ENCODE measurements around the gene VPREB3. TPM values are rescaled to one million over a fixed set of nuclear protein-coding genes. Genes with fewer than 3 reads are reported as not detected.

VPREB3 gene
- total RNA-seq, 1 donor from 2014 or later, result not detected

DNA sequence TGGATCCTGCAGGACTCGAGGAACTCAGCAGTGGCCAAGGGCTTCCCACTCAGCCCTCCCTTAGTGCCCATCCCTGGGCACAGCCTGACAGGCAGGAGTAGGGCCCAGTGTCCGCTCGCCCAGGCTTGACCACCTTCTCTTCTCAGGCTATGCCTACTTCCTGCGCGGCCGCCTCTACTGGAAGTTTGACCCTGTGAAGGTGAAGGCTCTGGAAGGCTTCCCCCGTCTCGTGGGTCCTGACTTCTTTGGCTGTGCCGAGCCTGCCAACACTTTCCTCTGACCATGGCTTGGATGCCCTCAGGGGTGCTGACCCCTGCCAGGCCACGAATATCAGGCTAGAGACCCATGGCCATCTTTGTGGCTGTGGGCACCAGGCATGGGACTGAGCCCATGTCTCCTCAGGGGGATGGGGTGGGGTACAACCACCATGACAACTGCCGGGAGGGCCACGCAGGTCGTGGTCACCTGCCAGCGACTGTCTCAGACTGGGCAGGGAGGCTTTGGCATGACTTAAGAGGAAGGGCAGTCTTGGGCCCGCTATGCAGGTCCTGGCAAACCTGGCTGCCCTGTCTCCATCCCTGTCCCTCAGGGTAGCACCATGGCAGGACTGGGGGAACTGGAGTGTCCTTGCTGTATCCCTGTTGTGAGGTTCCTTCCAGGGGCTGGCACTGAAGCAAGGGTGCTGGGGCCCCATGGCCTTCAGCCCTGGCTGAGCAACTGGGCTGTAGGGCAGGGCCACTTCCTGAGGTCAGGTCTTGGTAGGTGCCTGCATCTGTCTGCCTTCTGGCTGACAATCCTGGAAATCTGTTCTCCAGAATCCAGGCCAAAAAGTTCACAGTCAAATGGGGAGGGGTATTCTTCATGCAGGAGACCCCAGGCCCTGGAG, 29.3 kb upstream of the VPREB3 start:
- DNase-seq (ENCODE audit: low spot score) (no peak), ATAC-seq (no peak)
- intact Hi-C loops (cut with DNase I), result no loop called here

DNA sequence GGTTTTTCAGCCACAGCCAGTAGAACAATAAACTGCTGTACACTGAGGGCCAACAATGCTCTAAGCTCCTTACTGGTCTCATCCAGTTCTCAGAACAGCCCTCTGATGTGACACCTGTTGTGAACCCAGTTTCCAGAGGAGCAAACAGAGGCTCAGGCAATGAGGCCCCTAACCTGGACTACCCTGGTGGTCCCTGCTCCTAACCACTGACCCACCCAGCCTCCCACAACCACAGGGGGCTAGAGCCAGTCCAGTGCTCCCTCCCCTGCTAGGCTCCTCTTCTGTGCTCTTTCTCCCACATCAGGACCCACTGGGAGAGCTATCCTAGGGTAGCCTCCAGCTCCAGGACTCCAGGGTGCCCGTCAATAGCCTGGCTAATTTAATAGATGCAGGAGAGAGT, 28.5 kb upstream of the VPREB3 start:
- DNase-seq (ENCODE audit: low spot score) (no peak), ATAC-seq (no peak)
- intact Hi-C loops (cut with DNase I), result no loop called here

DNA sequence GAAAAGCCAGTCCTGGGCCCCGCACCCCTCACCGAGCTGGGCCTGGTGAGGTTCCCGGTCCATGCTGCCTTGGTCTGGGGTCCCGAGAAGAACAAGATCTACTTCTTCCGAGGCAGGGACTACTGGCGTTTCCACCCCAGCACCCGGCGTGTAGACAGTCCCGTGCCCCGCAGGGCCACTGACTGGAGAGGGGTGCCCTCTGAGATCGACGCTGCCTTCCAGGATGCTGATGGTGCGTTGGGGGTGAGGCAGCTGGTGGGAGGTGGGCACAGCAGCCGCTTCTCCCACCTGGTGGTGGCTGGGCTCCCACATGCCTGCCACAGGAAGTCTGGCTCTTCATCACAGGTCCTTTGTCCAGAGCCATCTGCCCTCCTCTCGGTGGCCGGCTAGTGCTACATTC, 28.0 kb upstream of the VPREB3 start:
- intact Hi-C loops (cut with DNase I), result no loop called here
- DNase-seq (ENCODE audit: low spot score) (no peak), ATAC-seq (no peak)

DNA sequence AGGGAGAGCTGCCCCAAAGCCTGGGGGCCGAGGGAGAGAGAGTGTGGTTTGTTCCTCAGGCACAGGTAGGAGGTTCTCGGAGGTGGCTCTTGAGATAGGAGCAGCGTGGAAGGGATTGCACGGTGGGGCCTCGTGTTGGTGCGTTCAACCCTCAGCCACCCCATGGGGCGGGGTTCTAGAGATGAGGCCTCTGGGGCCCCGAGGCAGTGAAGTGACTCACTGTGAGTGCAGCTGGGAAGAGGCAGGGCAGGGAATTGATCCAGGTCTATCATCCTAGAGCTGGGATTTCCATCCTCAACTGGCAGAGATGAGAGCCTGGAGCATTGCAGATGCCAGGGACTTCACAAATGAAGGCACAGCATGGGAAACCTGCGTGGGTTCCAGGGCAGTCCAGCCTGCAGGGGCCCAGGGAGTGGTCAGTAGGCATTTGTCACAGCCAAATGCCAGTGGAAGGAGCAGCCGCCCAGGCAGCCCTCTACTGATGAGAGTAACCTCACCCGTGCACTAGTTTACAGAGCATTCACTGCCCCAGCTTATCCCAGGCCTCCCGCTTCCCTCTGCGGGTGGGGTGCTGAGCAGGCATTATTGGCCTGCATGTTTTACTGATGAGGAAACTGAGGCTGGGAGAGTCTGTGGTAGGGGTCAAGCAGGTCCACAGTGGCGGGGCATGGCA, 27.4 kb upstream of the VPREB3 start:
- ATAC-seq, result peak; percentile 16
- DNase-seq (ENCODE audit: low spot score), result no peak
- intact Hi-C loops (cut with DNase I), result no loop called here

DNA sequence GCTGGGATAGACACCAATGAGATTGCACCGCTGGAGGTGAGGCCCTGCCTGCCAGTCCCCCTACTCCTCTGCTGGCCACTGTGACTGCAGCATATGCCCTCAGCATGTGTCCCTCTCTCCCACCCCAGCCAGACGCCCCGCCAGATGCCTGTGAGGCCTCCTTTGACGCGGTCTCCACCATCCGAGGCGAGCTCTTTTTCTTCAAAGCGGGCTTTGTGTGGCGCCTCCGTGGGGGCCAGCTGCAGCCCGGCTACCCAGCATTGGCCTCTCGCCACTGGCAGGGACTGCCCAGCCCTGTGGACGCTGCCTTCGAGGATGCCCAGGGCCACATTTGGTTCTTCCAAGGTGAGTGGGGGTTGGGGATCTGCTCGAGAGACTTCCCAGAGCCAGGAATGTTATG, 26.8 kb upstream of the VPREB3 start:
- intact Hi-C loops (cut with DNase I), result no loop called here
- ATAC-seq (peak; percentile 5), DNase-seq (ENCODE audit: low spot score) (no peak)

DNA sequence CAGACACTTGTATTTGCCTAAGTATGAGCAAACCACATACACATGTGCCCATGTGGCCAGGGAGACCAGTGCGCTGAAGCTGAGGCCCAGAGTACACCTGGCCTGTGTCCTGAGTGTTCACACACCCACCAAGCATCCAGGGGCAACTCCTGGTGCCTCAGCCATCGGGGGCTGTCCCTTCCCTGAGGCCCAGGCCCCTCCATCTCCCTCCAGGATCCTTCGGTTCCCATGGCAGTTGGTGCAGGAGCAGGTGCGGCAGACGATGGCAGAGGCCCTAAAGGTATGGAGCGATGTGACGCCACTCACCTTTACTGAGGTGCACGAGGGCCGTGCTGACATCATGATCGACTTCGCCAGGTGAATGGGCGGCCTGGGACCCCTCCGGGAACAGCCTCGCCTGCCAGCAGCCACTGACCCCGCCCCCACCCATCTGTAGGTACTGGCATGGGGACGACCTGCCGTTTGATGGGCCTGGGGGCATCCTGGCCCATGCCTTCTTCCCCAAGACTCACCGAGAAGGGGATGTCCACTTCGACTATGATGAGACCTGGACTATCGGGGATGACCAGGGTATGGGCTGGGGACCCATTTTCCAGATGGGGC, 26.0 kb upstream of the VPREB3 start:
- ATAC-seq, result no peak
- DNase-seq (ENCODE audit: low spot score), result no peak
- intact Hi-C loops (cut with DNase I), result no loop called here

DNA sequence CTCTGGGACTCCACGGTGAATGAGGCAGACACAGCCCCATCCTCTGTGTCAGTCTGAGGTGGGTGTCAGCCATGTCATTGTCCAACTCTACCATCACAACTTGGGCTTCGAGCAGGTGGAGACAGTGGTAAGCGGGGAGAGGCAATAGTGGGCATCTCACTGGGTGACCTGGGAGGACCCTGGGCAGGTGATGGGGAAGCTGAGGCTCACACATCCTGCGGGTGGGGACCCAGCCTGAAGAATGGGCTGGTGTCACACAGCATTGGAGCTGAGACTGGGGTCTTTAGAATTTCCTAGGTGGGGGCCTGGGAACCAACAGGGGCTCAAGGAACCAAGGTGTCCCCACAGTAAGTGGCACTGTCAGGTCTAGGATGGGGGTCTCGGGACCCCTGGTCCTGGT, 25.5 kb upstream of the VPREB3 start:
- intact Hi-C loops (cut with DNase I), result loop anchor here (5.0 kb wide), 1 partner anchor 58 kb away; the partner anchor contains the start of gene DERL3
- no peak for ATAC-seq
- DNase-seq (ENCODE audit: low spot score), result no peak

DNA sequence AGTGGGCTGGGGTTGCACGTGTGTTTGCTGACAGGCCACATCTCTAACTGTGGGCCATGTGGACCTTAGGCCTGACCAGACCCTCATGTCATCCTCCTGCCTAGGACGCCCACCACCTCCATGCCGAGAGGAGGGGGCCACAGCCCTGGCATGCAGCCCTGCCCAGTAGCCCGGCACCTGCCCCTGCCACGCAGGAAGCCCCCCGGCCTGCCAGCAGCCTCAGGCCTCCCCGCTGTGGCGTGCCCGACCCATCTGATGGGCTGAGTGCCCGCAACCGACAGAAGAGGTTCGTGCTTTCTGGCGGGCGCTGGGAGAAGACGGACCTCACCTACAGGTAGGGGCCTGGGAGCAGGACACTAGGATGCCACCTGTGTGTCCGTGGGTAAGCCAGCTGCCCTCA, 24.9 kb upstream of the VPREB3 start:
- no peak for DNase-seq (ENCODE audit: low spot score)
- ATAC-seq, result no peak
- intact Hi-C loops (cut with DNase I), result loop anchor here (5.0 kb wide), 1 partner anchor 58 kb away; the partner anchor contains the start of gene DERL3

DNA sequence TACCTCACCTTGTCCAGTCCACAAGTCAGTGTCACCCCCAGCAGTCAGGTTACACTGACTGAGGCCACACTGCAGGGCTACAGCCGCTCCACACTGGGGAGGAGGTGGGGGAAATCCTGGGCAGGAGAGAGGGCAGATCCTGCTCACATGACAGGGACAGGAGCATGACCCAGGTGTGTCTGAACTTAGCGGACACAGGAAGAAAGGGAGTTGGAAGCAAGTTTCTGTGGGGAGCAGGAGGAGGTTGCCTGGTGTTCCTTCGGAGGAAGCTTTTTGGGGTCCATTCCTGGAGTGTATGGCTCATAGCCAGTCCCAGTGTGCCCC, 24.3 kb upstream of the VPREB3 start:
- ATAC-seq, result no peak
- intact Hi-C loops (cut with DNase I), result loop anchor here (5.0 kb wide), 1 partner anchor 59 kb away; the partner anchor contains the start of gene DERL3
- no peak for DNase-seq (ENCODE audit: low spot score)

DNA sequence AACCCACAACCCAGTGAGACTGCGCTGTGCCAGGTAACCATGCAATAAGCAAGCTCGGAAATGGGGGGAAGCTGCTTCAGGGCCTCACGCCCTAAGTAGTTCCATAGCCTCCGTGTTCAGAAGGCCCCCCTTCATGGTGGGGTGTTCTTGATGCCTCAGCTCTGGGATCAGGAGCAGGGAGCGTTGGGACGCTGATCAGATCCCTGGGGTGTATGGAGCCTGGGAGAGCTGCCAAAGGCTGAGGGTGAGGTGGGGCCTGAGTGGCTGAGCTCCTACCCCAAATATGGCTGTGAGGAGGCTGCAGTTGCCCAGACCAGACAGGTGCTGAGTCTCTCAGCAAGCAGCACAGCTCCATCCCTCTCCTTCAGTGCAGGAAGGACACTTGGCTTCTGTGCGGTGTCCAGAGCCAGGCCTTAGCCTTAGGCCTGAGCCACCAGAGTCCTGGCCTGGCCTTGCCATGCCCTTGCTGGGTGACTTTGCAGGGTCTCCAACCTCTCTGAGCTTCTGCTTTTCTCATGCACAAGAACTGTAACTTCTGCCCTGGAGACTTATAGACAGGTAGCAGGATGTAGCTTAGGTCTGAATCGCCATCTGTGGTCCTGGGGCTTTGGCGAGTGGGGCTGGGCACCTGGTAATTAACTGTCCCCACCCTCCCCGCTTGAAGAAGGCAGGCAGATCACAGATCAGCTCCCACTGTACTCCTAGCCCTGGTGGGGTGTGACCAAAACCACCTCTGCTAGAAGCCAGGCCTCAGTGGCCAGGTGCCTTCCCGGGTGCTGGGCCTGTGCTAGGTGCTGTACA, 23.8 kb upstream of the VPREB3 start:
- no peak for DNase-seq (ENCODE audit: low spot score)
- intact Hi-C loops (cut with DNase I), result loop anchor here (5.0 kb wide), 1 partner anchor 59 kb away; the partner anchor contains the start of gene DERL3

DNA sequence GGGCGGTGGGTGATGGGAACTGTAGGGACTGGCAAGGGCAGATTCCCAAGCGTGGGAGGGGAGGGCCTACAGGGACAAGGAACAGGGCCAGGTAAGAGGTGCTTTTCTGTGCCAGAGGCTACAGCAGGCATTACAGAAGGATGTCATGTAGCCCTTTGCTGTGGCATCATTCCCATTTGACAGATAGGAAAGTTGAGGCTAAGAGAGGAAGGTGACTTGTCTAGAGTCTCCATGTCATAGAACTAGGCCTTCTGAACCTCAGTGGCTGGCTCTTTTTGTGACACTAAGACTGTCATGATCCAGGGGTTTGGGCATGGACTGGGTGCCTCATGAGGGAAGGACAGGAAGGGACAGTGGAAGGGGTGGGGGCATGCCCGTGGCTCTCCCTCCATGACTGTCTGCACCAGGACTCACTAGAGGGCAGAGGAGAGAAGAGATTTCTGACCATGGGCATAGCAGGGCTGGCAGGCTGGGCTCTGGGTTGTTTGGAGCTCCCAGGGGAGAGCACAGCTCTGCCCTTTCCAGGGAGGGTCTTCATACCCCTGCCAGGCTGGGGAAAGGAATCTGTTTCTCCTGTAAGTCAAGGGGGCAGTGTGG, 21.7 kb upstream of the VPREB3 start:
- intact Hi-C loops (cut with DNase I), result loop anchor here (5.0 kb wide), 1 partner anchor 61 kb away; the partner anchor contains the start of gene DERL3
- ATAC-seq, result no peak

More for the DNA sequence above, 23.8 kb upstream of the VPREB3 start:
- no peak for ATAC-seq

DNA sequence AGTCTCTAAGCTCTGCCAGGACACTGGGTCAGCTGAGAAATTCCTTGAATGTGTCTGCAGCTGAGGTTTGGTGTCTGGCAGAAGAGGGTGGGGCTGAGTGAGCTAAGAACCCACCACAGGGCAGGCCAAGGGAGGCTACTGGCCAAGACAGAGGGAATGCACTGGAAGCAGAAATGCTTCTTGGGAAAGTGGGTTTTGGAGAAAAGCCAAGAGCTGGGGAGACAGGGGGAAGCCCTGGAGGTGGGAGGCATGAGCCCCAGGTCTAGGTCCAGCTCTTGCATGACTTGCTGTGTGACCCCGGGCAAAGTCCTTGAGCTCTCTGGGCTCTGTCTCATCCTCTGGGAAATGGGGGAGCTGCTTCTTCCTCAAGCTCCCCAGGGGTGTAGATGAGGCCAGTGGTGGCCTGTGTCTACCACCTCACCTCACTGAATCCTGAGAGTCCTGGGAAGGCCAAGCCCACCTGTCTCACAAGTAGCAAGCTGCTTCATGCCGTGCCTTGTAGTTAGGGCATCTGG, 20.8 kb upstream of the VPREB3 start:
- DNase-seq (ENCODE audit: low spot score) (no peak), ATAC-seq (peak; percentile 44)
- intact Hi-C loops (cut with DNase I), result loop anchor here (5.0 kb wide), 1 partner anchor 62 kb away; the partner anchor contains the start of gene DERL3

More for the DNA sequence above, 21.7 kb upstream of the VPREB3 start:
- DNase-seq (ENCODE audit: low spot score), result no peak

DNA sequence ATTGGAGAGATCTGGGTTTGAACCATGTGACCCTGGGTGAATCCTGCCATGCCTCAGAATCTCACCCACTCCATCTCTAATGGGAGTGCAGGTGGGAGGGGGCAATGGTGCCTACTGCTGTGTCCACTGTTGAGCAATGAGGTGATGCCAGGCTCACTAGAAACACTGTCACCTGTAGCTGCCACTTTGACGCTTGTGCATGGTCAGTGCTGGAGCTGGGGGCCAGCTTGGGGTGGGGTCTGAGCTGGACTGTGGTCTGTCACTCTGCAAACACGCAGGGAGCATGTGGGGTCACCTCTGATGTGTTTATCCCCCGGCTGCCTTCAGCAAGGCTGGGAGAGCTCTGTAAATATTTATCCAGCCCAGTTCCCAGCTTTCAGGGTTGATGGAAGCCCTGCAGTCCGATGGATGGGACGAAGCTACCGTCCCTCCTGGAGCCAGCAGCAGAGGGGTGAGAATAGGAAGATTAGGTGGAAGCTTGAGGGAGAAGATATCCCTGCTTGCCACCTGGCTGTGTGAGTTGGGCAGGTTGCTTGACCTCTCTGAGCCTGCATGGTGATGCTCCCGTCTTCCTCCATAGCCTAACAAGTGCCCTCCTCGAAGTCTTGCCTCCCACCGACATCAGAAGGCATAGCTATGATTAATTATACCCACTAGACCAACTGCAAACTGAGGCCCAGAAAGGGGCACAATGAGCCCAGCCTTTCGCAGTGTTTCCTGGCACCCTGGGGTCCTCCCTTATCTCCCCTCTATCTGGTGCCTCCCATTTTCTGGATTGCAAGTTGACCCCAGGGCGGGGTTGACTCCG, 20.1 kb upstream of the VPREB3 start:
- no peak for ATAC-seq
- intact Hi-C loops (cut with DNase I), result no loop called here
- DNase-seq (ENCODE audit: low spot score), result no peak

DNA sequence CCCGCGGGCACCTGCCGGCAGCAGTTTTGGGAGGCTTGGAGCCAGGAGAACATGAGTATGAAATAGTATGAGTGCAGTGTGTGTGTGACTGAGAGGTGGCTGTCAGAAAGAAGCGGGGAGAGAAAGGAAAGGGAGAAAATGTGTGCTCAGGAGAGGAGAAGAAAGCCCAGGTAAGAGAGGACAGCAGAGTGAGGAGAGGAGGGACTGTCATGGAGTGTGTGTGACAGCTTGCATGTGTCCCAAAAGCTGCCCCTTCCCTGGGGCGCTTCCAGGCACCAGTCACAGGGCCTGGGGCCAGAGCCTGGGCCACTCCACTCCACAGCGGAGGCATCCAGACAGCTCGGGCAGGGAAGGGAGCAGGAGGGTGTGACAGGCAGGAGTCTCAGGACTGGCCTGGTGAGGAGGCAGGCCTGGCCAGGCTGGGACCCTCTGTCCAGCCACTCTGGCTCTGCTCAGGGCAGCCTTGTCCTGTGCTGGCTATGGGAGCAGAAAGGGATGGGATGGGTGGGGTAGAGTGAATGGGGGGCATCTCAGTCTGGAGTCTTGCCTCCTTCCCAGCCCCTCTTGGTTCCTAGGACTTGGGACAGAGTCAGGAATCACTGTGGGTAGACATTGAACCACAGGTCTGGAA, 19.4 kb upstream of the VPREB3 start:
- ATAC-seq, result peak; percentile 18
- intact Hi-C loops (cut with DNase I), result no loop called here
- no peak for DNase-seq (ENCODE audit: low spot score)

DNA sequence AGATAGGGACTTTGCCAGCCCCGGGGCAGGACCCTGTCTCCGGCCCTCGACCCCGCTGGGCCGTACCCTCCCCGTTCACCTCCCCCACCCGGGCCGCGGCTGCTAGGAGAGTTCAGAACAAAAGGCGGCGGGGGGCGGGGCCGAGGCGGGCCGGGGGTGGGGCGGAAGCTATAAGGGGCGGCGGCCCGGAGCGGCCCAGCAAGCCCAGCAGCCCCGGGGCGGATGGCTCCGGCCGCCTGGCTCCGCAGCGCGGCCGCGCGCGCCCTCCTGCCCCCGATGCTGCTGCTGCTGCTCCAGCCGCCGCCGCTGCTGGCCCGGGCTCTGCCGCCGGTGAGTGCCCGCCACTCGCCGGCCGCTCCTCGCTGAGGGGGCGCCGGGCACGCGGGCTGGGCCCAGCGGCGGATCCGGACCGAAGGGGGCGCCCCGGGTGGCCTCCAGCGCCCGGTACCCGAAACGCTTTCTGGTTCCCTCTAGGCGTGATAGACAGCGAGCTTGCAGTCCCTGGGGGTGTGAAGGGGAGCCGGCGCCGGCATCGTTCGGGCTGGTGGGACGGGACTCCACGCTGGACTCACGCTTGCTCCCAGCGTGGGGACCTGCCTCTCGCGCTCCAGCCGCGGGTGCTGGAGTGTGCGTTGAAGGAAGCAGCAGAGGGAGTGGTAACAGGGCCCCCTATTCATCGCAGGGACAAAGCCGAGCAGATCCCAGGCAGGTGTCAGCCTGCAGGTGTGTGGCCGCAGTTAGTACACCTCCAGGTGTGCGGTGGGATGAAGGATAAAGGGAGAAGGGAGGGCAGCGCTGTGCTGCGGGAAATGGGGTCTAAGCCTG, 18.6 kb upstream of the VPREB3 start, which contains the start of gene MMP11:
TSS of gene MMP11 (plus strand) at position 201 of the 825 bp plus-strand sequence. CDS start at position 223, 22 bp downstream.
- ATAC-seq (peak; percentile 33), DNase-seq (ENCODE audit: low spot score) (peak; percentile 83)
- intact Hi-C loops (cut with DNase I), result no loop called here

DNA sequence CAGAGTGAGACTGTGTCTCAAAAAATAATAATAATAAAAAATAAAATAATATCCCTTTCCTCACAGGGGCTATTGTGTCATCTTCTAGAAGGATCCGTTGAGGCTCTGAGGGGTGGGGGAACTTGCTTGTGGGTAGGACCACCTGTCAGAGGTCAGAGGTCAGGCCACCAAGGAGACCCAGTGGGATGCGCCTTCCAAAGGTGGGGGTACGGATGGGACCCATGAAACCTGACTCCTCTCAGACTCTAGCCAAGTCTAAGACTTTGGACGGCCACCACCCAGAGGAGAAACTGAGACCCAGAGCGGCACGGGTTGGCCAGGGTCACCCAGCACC, 18.1 kb upstream of the VPREB3 start:
- intact Hi-C loops (cut with DNase I), result no loop called here
- DNase-seq (ENCODE audit: low spot score) (no peak), ATAC-seq (no peak)
